DOHH2 (cell line): ENCODE data around the gene IL12A.

Experiments used
- CTCF ChIP-seq: fragments of 200-600 bp; sonication (generic); IDR thresholded peaks from one replicate; pipeline ENCODE4 v1.5.1; 2014; ENCODE audit warnings: antibody characterized with exemption, mild to moderate bottlenecking, low read depth, low read length; ENCODE audit not compliant: poor library complexity, severe bottlenecking
- EZH2phosphoT487 ChIP-seq: fragments of 200-600 bp; sonication (generic); IDR thresholded peaks from 2 replicates; pipeline ENCODE4 v1.6.1; 2017; ENCODE audit warnings: borderline replicate concordance, mild to moderate bottlenecking, antibody characterized with exemption, low read length, moderate library complexity, mixed read lengths

GRCh38 chr3:160018959-160019358 lies 30.3 kb downstream of the IL12A start:
- TF ChIP-seq CTCF: no peak
- TF ChIP-seq EZH2phosphoT487: no peak
